ENCODE measurements around the gene SHC3.

- TF ChIP-seq, protein P1, sequence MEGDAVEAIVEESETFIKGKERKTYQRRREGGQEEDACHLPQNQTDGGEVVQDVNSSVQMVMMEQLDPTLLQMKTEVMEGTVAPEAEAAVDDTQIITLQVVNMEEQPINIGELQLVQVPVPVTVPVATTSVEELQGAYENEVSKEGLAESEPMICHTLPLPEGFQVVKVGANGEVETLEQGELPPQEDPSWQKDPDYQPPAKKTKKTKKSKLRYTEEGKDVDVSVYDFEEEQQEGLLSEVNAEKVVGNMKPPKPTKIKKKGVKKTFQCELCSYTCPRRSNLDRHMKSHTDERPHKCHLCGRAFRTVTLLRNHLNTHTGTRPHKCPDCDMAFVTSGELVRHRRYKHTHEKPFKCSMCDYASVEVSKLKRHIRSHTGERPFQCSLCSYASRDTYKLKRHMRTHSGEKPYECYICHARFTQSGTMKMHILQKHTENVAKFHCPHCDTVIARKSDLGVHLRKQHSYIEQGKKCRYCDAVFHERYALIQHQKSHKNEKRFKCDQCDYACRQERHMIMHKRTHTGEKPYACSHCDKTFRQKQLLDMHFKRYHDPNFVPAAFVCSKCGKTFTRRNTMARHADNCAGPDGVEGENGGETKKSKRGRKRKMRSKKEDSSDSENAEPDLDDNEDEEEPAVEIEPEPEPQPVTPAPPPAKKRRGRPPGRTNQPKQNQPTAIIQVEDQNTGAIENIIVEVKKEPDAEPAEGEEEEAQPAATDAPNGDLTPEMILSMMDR (IDR thresholded peaks at IDR 0.05; ENCODE audit: extremely low read depth in 1 of 2, insufficient read depth in 1 of 2, low read depth in 1 of 2, low read length in 2 of 2) = no peak
- TF ChIP-seq POLR2A (IDR thresholded peaks at IDR 0.05; ENCODE audit: low read depth, low read length) = no peak
These were observed 168.0 kb downstream of the SHC3 start for GRCh38 chr9:89010526-89011111.
